Measurements from ENCODE around the gene HACD3. TPM values are rescaled to one million over a fixed set of nuclear protein-coding genes. Genes with fewer than 3 reads are reported as not detected.

HACD3 gene
- total and polyA plus RNA-seq, 9 of the 15 experiments (the other 6 are each of a cell fraction or from before 2014, with no cell fraction given): 48.1 to 117 (median 72.8) TPM

- peak; percentile 23; the same call in 1 of the 2 replicates for TF ChIP-seq ZNF592 (IDR thresholded peaks at IDR 0.05)
- TF ChIP-seq NR1H2 (CRISPR knock-in tag; IDR thresholded peaks at IDR 0.05): no peak
- no peak for TF ChIP-seq ZNF445 (CRISPR knock-in tag; IDR thresholded peaks at IDR 0.05; ENCODE audit: low read depth)
- TF ChIP-seq MCM3 (IDR thresholded peaks at IDR 0.05): no peak
- 0 out of 2 replicates have a peak, but pooled peaks have one; percentile 11 for TF ChIP-seq PHB2 (IDR thresholded peaks at IDR 0.05; ENCODE audit: low read depth)
- TF ChIP-seq HDAC2 (IDR thresholded peaks at IDR 0.05): peak; percentile 43; the same call in 1 of the 2 replicates
- no peak for TF ChIP-seq RREB1 (CRISPR knock-in tag; IDR thresholded peaks at IDR 0.05)
- TF ChIP-seq ARID3B (CRISPR knock-in tag; IDR thresholded peaks at IDR 0.05; ENCODE audit: borderline replicate concordance): no peak
- no peak for TF ChIP-seq TAF1 (IDR thresholded peaks at IDR 0.05; ENCODE audit: control insufficient read depth, extremely low read depth, insufficient read depth, low read length, severe bottlenecking)
- no peak for TF ChIP-seq ZNF512 (tag; IDR thresholded peaks at IDR 0.05)
- TF ChIP-seq ZNF239 (CRISPR knock-in tag; IDR thresholded peaks at IDR 0.05): no peak
- peak; percentile 26; the same call in 1 of the 2 replicates for TF ChIP-seq EHMT2 (IDR thresholded peaks at IDR 0.05)
These were observed 17.4 kb upstream of the HACD3 start (continued) for GRCh38 chr15:65512807-65513416.

All from K562 (cell line).